Hepatocyte (in vitro differentiated cells): Measurements from ENCODE around the gene EPHA4. TPM values are rescaled to one million over a fixed set of nuclear protein-coding genes. Genes with fewer than 3 reads are reported as not detected.
"Not testable (repeated sequence)": the region's sequence is repeated elsewhere in the genome, so short reads cannot be mapped to it uniquely, and the experiment has no call there.

Source experiments
- DNase-seq: peaks from one replicate; pipeline ENCODE4 v3.0.0-alpha.2; 2016; ENCODE audit warnings: low spot score
- H2AFZ ChIP-seq: fragments of 200-600 bp; sonication (generic); 2 replicates; pipeline ENCODE4 v1.6.0; 2016; ENCODE audit warnings: antibody characterized with exemption, mild to moderate bottlenecking
- H3K27ac ChIP-seq: fragments of 200-600 bp; sonication (generic); 2 replicates; pipeline ENCODE4 v1.5.1; 2016; ENCODE audit warnings: mild to moderate bottlenecking
- H3K27me3 ChIP-seq: fragments of 200-600 bp; sonication (generic); 2 replicates; pipeline ENCODE4 v1.6.1; 2016
- H3K36me3 ChIP-seq: fragments of 200-600 bp; sonication (generic); replicated peaks from 2 replicates; pipeline ENCODE4 v1.5.1; 2016; ENCODE audit warnings: low read depth; ENCODE audit not compliant: insufficient read depth
- H3K4me1 ChIP-seq: fragments of 200-600 bp; sonication (generic); 2 replicates; pipeline ENCODE4 v1.5.1; 2016; ENCODE audit warnings: mild to moderate bottlenecking, moderate library complexity; ENCODE audit not compliant: insufficient read depth
- H3K4me2 ChIP-seq: fragments of 200-600 bp; sonication (generic); 2 replicates; pipeline ENCODE4 v1.6.0; 2016
- H3K4me3 ChIP-seq: fragments of 200-600 bp; sonication (generic); 2 replicates; pipeline ENCODE4 v1.5.1; 2016; ENCODE audit warnings: mild to moderate bottlenecking
- H3K79me2 ChIP-seq: fragments of 200-600 bp; sonication (generic); 2 replicates; pipeline ENCODE4 v1.6.0; 2017; ENCODE audit warnings: mild to moderate bottlenecking
- H3K9me2 ChIP-seq: fragments of 200-600 bp; sonication (generic); replicated peaks from 2 replicates; pipeline ENCODE4 v1.6.0; 2017; ENCODE audit warnings: mild to moderate bottlenecking; ENCODE audit not compliant: insufficient read depth
- H3K9me3 ChIP-seq: fragments of 200-600 bp; sonication (generic); 2 replicates; pipeline ENCODE4 v1.5.1; 2016; ENCODE audit warnings: low read depth, mild to moderate bottlenecking
- H4K20me1 ChIP-seq: fragments of 200-600 bp; sonication (generic); 2 replicates; pipeline ENCODE4 v1.6.0; 2016; ENCODE audit warnings: mild to moderate bottlenecking; ENCODE audit not compliant: insufficient read depth, poor library complexity, severe bottlenecking
- CTCF ChIP-seq: fragments of 200-600 bp; sonication (generic); IDR thresholded peaks from 2 replicates; pipeline ENCODE4 v1.5.1; 2016; ENCODE audit warnings: antibody characterized with exemption, mild to moderate bottlenecking; ENCODE audit not compliant: poor library complexity
- EZH2 ChIP-seq: fragments of 200-600 bp; sonication (generic); IDR thresholded peaks from 2 replicates; pipeline ENCODE4 v1.6.1; 2016; ENCODE audit warnings: antibody characterized with exemption, mild to moderate bottlenecking, borderline replicate concordance
- EZH2phosphoT487 ChIP-seq: fragments of 200-600 bp; sonication (generic); IDR thresholded peaks from one replicate; pipeline ENCODE4 v1.6.1; 2018; ENCODE audit warnings: antibody characterized with exemption, mild to moderate bottlenecking, low read depth, moderate library complexity; ENCODE audit not compliant: unreplicated experiment, severe bottlenecking
- WGBS: methylation state at CpG from one replicate; pipeline ENCODE4 v1.1.6; 2016; ENCODE audit warnings: low lambda C conversion rate; ENCODE audit errors: missing lambda C conversion rate; 5-methylcytosine and 5-hydroxymethylcytosine counted together
- polyA plus RNA-seq: library from polyadenylated mRNA; unstranded; fragments of >200 nt; fragmentation: Nextera tagmentation; extraction: Ambion mirVana; gene quantifications from 2 replicates; pipeline ENCODE4 v1.2.1, GENCODE V29; 2016
- total RNA-seq: library from RNA; depleted of rRNA; stranded (reverse); fragments of >200 nt; gene quantifications from 2 replicates; pipeline ENCODE4 v1.2.3, GENCODE V29; 2014

The EPHA4 gene
- total and polyA plus RNA-seq, 2 experiments from 2014 or later, result 7.8 to 36.8 TPM

- H3K27me3 ChIP-seq, result no peaks in the 10 kb centered on the region
- H3K79me2 ChIP-seq, result peaks cover 17% of the 10 kb centered on the region
- no peak overlapping the region for H2AFZ ChIP-seq
- H3K4me3 ChIP-seq, result no peak overlapping the region
- TF ChIP-seq CTCF (no peak), EZH2 (no peak)
- H3K9me3 ChIP-seq, result no peaks in the 10 kb centered on the region
- no peak for DNase-seq
- no peak overlapping the region for H3K4me2 ChIP-seq
- no peak overlapping the region for H3K27ac ChIP-seq
- H3K9me2 ChIP-seq, result no peaks in the 10 kb centered on the region
- peaks cover 10% of the 10 kb centered on the region for H3K4me1 ChIP-seq
- no peaks in the 10 kb centered on the region for H3K36me3 ChIP-seq
- H4K20me1 ChIP-seq, result peaks cover 6% of the 10 kb centered on the region
- WGBS, result 91% methylated on average over 1 of the region's 1 CpG
These were observed 56.2 kb downstream of the EPHA4 start for GRCh38 chr2:221515864-221516263.

GRCh38 chr2:221514305-221515040, 57.6 kb downstream of the EPHA4 start:
- Histone ChIP-seq H3K27me3 (no peaks in the 10 kb centered on the region), H3K9me3 (no peaks in the 10 kb centered on the region), H3K36me3 (no peaks in the 10 kb centered on the region), H3K79me2 (peaks cover 13% of the 10 kb centered on the region), H3K4me2 (no peak overlapping the region), H2AFZ (no peak overlapping the region), H3K27ac (no peak overlapping the region), H3K4me1 (peaks cover 7% of the 10 kb centered on the region), H3K4me3 (no peak overlapping the region), H4K20me1 (peaks cover 6% of the 10 kb centered on the region), H3K9me2 (no peaks in the 10 kb centered on the region)
- no peak for TF ChIP-seq EZH2
- WGBS, result 83% methylated on average over 5 of the region's 5 CpGs
- DNase-seq, result no peak

GRCh38 chr2:221513232-221513631, 58.9 kb downstream of the EPHA4 start:
- no peak overlapping the region for H3K4me2 ChIP-seq
- no peak for DNase-seq
- H3K4me1 ChIP-seq, result no peaks in the 10 kb centered on the region

GRCh38 chr2:221511325-221511724, 60.8 kb downstream of the EPHA4 start:
- not testable (repeated sequence) for H3K36me3 ChIP-seq, H3K4me2 ChIP-seq, H3K27me3 ChIP-seq, H3K9me2 ChIP-seq, DNase-seq, H3K4me1 ChIP-seq, H3K27ac ChIP-seq, H2AFZ ChIP-seq, H4K20me1 ChIP-seq, H3K4me3 ChIP-seq, H3K9me3 ChIP-seq
- peaks cover 13% of the 10 kb centered on the region for H3K79me2 ChIP-seq
- 91% methylated on average over 5 of the region's 5 CpGs for WGBS

More at GRCh38 chr2:221513232-221513631, 58.9 kb downstream of the EPHA4 start:
- no peak overlapping the region for H2AFZ ChIP-seq
- H3K27me3 ChIP-seq, result no peaks in the 10 kb centered on the region
- peaks cover 6% of the 10 kb centered on the region for H4K20me1 ChIP-seq
- 74% methylated on average over 5 of the region's 5 CpGs for WGBS
- TF ChIP-seq CTCF (no peak), EZH2phosphoT487 (no peak), EZH2 (no peak)
- no peaks in the 10 kb centered on the region for H3K9me2 ChIP-seq
- H3K4me3 ChIP-seq, result no peak overlapping the region
- no peaks in the 10 kb centered on the region for H3K36me3 ChIP-seq
- no peak overlapping the region for H3K27ac ChIP-seq
- H3K9me3 ChIP-seq, result no peaks in the 10 kb centered on the region
- H3K79me2 ChIP-seq, result peaks cover 16% of the 10 kb centered on the region
